Cardiac septum (tissue), 1 donor: ENCODE measurements around the gene SVIL. TPM values are rescaled to one million over a fixed set of nuclear protein-coding genes. Genes with fewer than 3 reads are reported as not detected.
"Not testable (repeated sequence)": the region's sequence is repeated elsewhere in the genome, so short reads cannot be mapped to it uniquely, and the experiment has no call there.

Experiments used
- DNase-seq: peaks from one replicate; pipeline ENCODE4 v3.0.0-alpha.2; 2020; ENCODE audit warnings: low spot score
- intact Hi-C: fragments of 100-400 bp; cut with DNase I; formaldehyde crosslinking; loops from one replicate; pipeline ENCODE4 v1.14.0; 2022
- total RNA-seq: library from RNA; stranded (reverse); fragmentation: NEBNext Ultra II Directional; extraction: Animal tissue kit (Norgen Biotek cat#: 25700); gene quantifications from one replicate; pipeline ENCODE4 v1.2.1, GENCODE V29; 2021
- donor health status: DM: no; HTN: no; CAD: no.

Gene SVIL
- total RNA-seq, 1 donor from 2014 or later: 518 TPM

- DNase-seq: no peak
- intact Hi-C loops: no loop called here
These were observed 148.3 kb downstream of the SVIL start for GRCh38 chr10:29486433-29486832.

- intact Hi-C loops, DNase-seq: not testable (repeated sequence)
These were observed 150.1 kb downstream of the SVIL start for GRCh38 chr10:29484677-29485076.

GRCh38 chr10:29482591-29483431 is 152.0 kb downstream of the SVIL start:
- no peak for DNase-seq

GRCh38 chr10:29481906-29482440 is 152.8 kb downstream of the SVIL start:
- intact Hi-C loops: no loop called here
- DNase-seq: no peak

More at GRCh38 chr10:29482591-29483431, 152.0 kb downstream of the SVIL start:
- intact Hi-C loops: no loop called here

GRCh38 chr10:29479981-29480954 is 154.5 kb downstream of the SVIL start:
- intact Hi-C loops: no loop called here
- DNase-seq: no peak

- intact Hi-C loops: no loop called here
- no peak for DNase-seq
These were observed 155.5 kb downstream of the SVIL start for GRCh38 chr10:29479081-29479925.

GRCh38 chr10:29473406-29474100 is 161.2 kb downstream of the SVIL start:
- intact Hi-C loops: no loop called here
- no peak for DNase-seq

- intact Hi-C loops: no loop called here
- no peak for DNase-seq
These were observed 161.7 kb downstream of the SVIL start for GRCh38 chr10:29473087-29473356.

GRCh38 chr10:29472301-29473086 is 162.3 kb downstream of the SVIL start:
- no peak for DNase-seq
- intact Hi-C loops: no loop called here

GRCh38 chr10:29471544-29471859 is 163.3 kb downstream of the SVIL start:
- intact Hi-C loops: no loop called here
- no peak for DNase-seq

GRCh38 chr10:29470843-29471543 is 163.8 kb downstream of the SVIL start:
- intact Hi-C loops: no loop called here
- no peak for DNase-seq

GRCh38 chr10:29470355-29470705 is 164.4 kb downstream of the SVIL start:
- no peak for DNase-seq
- intact Hi-C loops: no loop called here

GRCh38 chr10:29469481-29470354 is 165.1 kb downstream of the SVIL start:
- DNase-seq: no peak
- intact Hi-C loops: no loop called here

GRCh38 chr10:29465384-29465783 is 169.4 kb downstream of the SVIL start:
- intact Hi-C loops: no loop called here
- DNase-seq: no peak

GRCh38 chr10:29464671-29465171 is 170.1 kb downstream of the SVIL start:
- DNase-seq, intact Hi-C loops: not testable (repeated sequence)

- DNase-seq: no peak
- intact Hi-C loops: no loop called here
These were observed 173.7 kb downstream of the SVIL start for GRCh38 chr10:29461042-29461441.

- DNase-seq, intact Hi-C loops: not testable (repeated sequence)
These were observed 176.6 kb downstream of the SVIL start for GRCh38 chr10:29458190-29458589.
